ENCODE data around the gene DEPDC1B. TPM values are rescaled to one million over a fixed set of nuclear protein-coding genes. Genes with fewer than 3 reads are reported as not detected.
"Not testable (repeated sequence)": the region's sequence is repeated elsewhere in the genome, so short reads cannot be mapped to it uniquely, and the experiment has no call there.

Gene DEPDC1B
- total RNA-seq, 1 experiment from 2014 or later: 29.2 TPM

DNA sequence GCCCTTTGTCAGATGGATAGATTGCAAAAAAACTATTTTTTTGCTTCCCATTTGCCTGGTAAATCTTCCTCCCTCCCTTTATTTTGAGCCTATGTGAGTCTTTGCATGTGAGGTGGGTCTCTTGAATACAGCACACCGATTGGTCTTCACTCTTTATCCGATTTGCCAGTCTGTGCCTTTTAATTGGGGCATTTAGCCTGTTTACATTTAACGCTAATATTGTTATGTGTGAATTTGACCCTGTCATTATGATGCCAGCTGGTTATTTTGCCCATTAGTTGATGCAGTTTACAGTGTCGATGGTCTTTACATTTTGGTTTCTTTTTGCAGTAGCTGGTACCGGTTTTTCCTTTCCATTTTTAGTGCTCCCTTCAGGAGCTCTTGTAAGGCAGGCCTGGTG, 13.0 kb upstream of the DEPDC1B start:
- no peak for DNase-seq
- Histone ChIP-seq H3F3A (ENCODE audit: insufficient read depth, low read depth) (no peaks in the 10 kb centered on the region), H3K27me3 (ENCODE audit: insufficient read depth, low read depth) (no peaks in the 10 kb centered on the region), H3K4me1 (replicated peaks; ENCODE audit: insufficient read depth) (no peaks in the 10 kb centered on the region), H3K9me2 (ENCODE audit: insufficient read depth) (no peaks in the 10 kb centered on the region), H3K79me2 (ENCODE audit: low read depth) (no peaks in the 10 kb centered on the region), H3K4me2 (no peak overlapping the region), H3K4me3 (no peak overlapping the region), H3K27ac (no peak overlapping the region), H4K20me1 (ENCODE audit: insufficient read depth) (no peaks in the 10 kb centered on the region), H3K36me3 (ENCODE audit: low read depth) (no peaks in the 10 kb centered on the region), H3K9me3 (ENCODE audit: insufficient read depth, low read depth) (no peaks in the 10 kb centered on the region), H2AFZ (no peak overlapping the region)
- no TSS peak for BruUV-seq (replicated peaks)
- ChIA-PET CTCF (no interaction called here), POLR2A (ENCODE audit: unreplicated experiment) (no interaction called here)
- intact Hi-C loops (cut with micrococcal nuclease; ENCODE audit: unreplicated experiment): no loop called here
- TF ChIP-seq EZH2 (IDR thresholded peaks at IDR 0.05; ENCODE audit: low read depth): no peak
- TF ChIP-seq, protein P1, sequence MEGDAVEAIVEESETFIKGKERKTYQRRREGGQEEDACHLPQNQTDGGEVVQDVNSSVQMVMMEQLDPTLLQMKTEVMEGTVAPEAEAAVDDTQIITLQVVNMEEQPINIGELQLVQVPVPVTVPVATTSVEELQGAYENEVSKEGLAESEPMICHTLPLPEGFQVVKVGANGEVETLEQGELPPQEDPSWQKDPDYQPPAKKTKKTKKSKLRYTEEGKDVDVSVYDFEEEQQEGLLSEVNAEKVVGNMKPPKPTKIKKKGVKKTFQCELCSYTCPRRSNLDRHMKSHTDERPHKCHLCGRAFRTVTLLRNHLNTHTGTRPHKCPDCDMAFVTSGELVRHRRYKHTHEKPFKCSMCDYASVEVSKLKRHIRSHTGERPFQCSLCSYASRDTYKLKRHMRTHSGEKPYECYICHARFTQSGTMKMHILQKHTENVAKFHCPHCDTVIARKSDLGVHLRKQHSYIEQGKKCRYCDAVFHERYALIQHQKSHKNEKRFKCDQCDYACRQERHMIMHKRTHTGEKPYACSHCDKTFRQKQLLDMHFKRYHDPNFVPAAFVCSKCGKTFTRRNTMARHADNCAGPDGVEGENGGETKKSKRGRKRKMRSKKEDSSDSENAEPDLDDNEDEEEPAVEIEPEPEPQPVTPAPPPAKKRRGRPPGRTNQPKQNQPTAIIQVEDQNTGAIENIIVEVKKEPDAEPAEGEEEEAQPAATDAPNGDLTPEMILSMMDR (conservative IDR thresholded peaks at IDR 0.05): no peak

DNA sequence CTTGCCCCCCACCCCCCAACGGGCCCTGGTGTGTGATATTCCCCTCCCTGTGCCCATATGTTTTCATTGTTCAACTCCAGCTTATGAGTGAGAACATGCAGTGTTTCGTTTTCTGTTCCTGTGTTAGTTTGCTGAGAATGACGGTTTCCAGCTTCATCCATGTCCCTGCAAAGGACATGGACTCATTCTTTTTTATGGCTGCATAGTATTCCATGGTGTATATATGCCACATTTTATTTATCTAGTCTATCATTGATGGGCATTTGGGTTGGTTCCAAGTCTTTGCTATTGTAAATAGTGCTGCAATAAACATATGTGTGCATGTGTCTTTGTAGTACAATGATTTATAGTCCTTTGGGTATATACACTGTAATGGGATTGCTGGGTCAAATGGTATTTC, 11.9 kb upstream of the DEPDC1B start:
- H2AFZ ChIP-seq; H3K4me1 ChIP-seq (replicated peaks; ENCODE audit: insufficient read depth); H3K27ac ChIP-seq; intact Hi-C loops (cut with micrococcal nuclease; ENCODE audit: unreplicated experiment); H3K27me3 ChIP-seq (ENCODE audit: insufficient read depth, low read depth); H3K36me3 ChIP-seq (ENCODE audit: low read depth); H3K4me3 ChIP-seq; CTCF ChIA-PET; POLR2A ChIA-PET (ENCODE audit: unreplicated experiment); H3F3A ChIP-seq (ENCODE audit: insufficient read depth, low read depth); H3K9me2 ChIP-seq (ENCODE audit: insufficient read depth); DNase-seq; BruUV-seq (replicated peaks); H3K4me2 ChIP-seq; H4K20me1 ChIP-seq (ENCODE audit: insufficient read depth); H3K9me3 ChIP-seq (ENCODE audit: insufficient read depth, low read depth); H3K79me2 ChIP-seq (ENCODE audit: low read depth): not testable (repeated sequence)

DNA sequence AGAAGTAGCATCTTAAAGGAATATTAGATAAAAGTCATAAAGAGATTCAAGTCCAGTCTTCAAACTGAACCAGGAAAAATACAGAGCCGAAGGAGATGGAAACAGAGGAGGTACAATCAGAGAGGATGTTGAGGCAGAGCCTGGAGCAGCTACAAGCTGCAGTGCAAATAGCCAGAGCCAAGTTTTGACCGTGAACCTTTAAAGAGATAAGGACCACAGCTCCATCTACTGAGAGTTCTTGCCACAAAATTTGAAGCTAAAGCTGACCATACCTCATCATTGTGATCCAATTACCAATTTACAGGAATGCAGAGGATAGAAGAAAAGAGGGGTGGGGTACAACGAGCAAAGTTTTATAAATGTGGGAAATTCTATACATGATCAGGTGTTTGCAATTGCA, 10.4 kb upstream of the DEPDC1B start:
- CTCF ChIA-PET: interaction anchor here (0.7 kb wide), 1 partner anchor 61 kb away, joined by 4 read pairs; no protein-coding TSS in a partner anchor
- Histone ChIP-seq H2AFZ (no peak overlapping the region), H4K20me1 (ENCODE audit: insufficient read depth) (no peaks in the 10 kb centered on the region), H3K79me2 (ENCODE audit: low read depth) (no peaks in the 10 kb centered on the region), H3K27me3 (ENCODE audit: insufficient read depth, low read depth) (no peaks in the 10 kb centered on the region), H3F3A (ENCODE audit: insufficient read depth, low read depth) (no peaks in the 10 kb centered on the region), H3K36me3 (ENCODE audit: low read depth) (no peaks in the 10 kb centered on the region), H3K4me3 (no peak overlapping the region), H3K27ac (no peak overlapping the region), H3K4me2 (no peak overlapping the region), H3K4me1 (replicated peaks; ENCODE audit: insufficient read depth) (no peaks in the 10 kb centered on the region), H3K9me2 (ENCODE audit: insufficient read depth) (no peaks in the 10 kb centered on the region), H3K9me3 (ENCODE audit: insufficient read depth, low read depth) (no peaks in the 10 kb centered on the region)
- BruUV-seq (replicated peaks): no TSS peak
- POLR2A ChIA-PET (ENCODE audit: unreplicated experiment): no interaction called here
- intact Hi-C loops (cut with micrococcal nuclease; ENCODE audit: unreplicated experiment): no loop called here
- TF ChIP-seq EZH2 (IDR thresholded peaks at IDR 0.05; ENCODE audit: low read depth): no peak
- TF ChIP-seq, protein P1 (conservative IDR thresholded peaks at IDR 0.05): no peak
- no peak for DNase-seq

DNA sequence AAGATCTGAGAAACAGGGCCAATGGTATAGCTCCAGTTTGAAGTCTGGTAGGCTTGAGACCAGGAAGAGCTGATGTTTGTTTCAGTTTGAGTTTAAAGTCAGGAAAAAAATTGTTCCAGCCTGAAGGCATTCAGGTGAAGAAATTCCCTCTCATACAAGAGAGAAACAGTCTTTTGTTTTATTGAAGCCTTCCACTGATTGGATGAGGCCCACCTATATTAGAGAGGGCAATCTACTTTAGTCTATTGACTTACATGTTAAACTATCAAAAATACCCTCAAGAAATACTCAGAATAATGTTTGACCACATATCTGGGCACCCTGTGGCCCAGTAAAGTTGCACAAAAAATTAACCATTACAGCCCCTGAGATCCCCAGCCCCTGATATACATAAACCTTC, 5.2 kb upstream of the DEPDC1B start:
- ChIA-PET POLR2A (ENCODE audit: unreplicated experiment) (no interaction called here), CTCF (no interaction called here)
- Histone ChIP-seq H3F3A (ENCODE audit: insufficient read depth, low read depth) (no peaks in the 10 kb centered on the region), H2AFZ (no peak overlapping the region), H3K4me3 (no peak overlapping the region), H3K4me2 (no peak overlapping the region), H3K79me2 (ENCODE audit: low read depth) (no peaks in the 10 kb centered on the region), H3K27ac (no peak overlapping the region), H3K36me3 (ENCODE audit: low read depth) (no peaks in the 10 kb centered on the region), H3K9me3 (ENCODE audit: insufficient read depth, low read depth) (no peaks in the 10 kb centered on the region), H3K9me2 (ENCODE audit: insufficient read depth) (no peaks in the 10 kb centered on the region), H3K4me1 (replicated peaks; ENCODE audit: insufficient read depth) (no peaks in the 10 kb centered on the region), H3K27me3 (ENCODE audit: insufficient read depth, low read depth) (no peaks in the 10 kb centered on the region), H4K20me1 (ENCODE audit: insufficient read depth) (no peaks in the 10 kb centered on the region)
- no peak for DNase-seq
- no TSS peak for BruUV-seq (replicated peaks)
- TF ChIP-seq, protein P1 (conservative IDR thresholded peaks at IDR 0.05): no peak
- TF ChIP-seq EZH2 (IDR thresholded peaks at IDR 0.05; ENCODE audit: low read depth): no peak
- intact Hi-C loops (cut with micrococcal nuclease; ENCODE audit: unreplicated experiment): no loop called here
